Nephron progenitor cell (in vitro differentiated cells): Measurements from ENCODE around the gene SORCS2.

ENCODE experiments used
- DNase-seq: peaks from one replicate; pipeline ENCODE4 v3.0.0; 2021
- H3K27ac Mint-ChIP-seq: 2 replicates; pipeline ENCODE4 v1.8.0; 2021; ENCODE audit warnings: mild to moderate bottlenecking, moderate library complexity, mixed read lengths
- H3K27me3 Mint-ChIP-seq: 2 replicates; pipeline ENCODE4 v1.8.0; 2021; ENCODE audit warnings: mild to moderate bottlenecking, low read depth, mixed read lengths; ENCODE audit not compliant: poor library complexity
- H3K36me3 Mint-ChIP-seq: 2 replicates; pipeline ENCODE4 v1.8.0; 2021; ENCODE audit warnings: low read depth, mixed read lengths
- H3K4me1 Mint-ChIP-seq: 2 replicates; pipeline ENCODE4 v1.8.0; 2021; ENCODE audit warnings: mixed read lengths
- H3K4me3 Mint-ChIP-seq: 2 replicates; pipeline ENCODE4 v1.8.0; 2021; ENCODE audit warnings: mild to moderate bottlenecking, moderate library complexity, mixed read lengths
- H3K9me3 Mint-ChIP-seq: 2 replicates; pipeline ENCODE4 v1.8.0; 2021; ENCODE audit warnings: mild to moderate bottlenecking, moderate library complexity, mixed read lengths
- TF ChIP-seq, protein P1 (sequence below): fragments of 200-600 bp; sonication (generic); IDR thresholded peaks from 2 replicates; pipeline ENCODE4 v1.5.0; 2021; ENCODE audit warnings: antibody characterized with exemption

The SORCS2 gene

DNA sequence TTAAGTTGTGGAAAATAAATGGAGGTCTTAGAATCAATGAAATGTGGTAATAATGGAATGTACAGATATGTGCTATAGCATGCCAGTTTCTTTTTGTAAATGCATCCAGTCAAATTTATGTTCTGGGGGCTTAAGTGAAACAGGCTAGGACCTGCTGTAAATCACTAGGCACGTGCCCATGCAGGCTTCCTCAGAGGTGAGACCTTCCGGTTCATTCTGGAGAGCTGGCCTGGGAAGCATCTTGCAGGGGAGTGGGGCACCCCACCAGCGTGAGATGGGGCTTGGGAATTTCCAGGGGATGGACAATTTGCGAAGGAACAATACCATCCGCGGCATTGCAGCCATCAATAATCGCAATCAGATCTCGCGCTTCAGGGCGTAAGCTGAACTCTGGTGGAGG lies 80.1 kb downstream of the SORCS2 start:
- Mint-ChIP-seq H3K4me3 (no peak overlapping the region), H3K27me3 (peaks cover 5% of the 10 kb centered on the region), H3K9me3 (peaks cover 15% of the 10 kb centered on the region), H3K36me3 (peaks cover 16% of the 10 kb centered on the region), H3K27ac (no peak overlapping the region), H3K4me1 (peaks cover 47% of the 10 kb centered on the region)
- TF ChIP-seq, protein P1, sequence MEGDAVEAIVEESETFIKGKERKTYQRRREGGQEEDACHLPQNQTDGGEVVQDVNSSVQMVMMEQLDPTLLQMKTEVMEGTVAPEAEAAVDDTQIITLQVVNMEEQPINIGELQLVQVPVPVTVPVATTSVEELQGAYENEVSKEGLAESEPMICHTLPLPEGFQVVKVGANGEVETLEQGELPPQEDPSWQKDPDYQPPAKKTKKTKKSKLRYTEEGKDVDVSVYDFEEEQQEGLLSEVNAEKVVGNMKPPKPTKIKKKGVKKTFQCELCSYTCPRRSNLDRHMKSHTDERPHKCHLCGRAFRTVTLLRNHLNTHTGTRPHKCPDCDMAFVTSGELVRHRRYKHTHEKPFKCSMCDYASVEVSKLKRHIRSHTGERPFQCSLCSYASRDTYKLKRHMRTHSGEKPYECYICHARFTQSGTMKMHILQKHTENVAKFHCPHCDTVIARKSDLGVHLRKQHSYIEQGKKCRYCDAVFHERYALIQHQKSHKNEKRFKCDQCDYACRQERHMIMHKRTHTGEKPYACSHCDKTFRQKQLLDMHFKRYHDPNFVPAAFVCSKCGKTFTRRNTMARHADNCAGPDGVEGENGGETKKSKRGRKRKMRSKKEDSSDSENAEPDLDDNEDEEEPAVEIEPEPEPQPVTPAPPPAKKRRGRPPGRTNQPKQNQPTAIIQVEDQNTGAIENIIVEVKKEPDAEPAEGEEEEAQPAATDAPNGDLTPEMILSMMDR = no peak
- no peak for DNase-seq

DNA sequence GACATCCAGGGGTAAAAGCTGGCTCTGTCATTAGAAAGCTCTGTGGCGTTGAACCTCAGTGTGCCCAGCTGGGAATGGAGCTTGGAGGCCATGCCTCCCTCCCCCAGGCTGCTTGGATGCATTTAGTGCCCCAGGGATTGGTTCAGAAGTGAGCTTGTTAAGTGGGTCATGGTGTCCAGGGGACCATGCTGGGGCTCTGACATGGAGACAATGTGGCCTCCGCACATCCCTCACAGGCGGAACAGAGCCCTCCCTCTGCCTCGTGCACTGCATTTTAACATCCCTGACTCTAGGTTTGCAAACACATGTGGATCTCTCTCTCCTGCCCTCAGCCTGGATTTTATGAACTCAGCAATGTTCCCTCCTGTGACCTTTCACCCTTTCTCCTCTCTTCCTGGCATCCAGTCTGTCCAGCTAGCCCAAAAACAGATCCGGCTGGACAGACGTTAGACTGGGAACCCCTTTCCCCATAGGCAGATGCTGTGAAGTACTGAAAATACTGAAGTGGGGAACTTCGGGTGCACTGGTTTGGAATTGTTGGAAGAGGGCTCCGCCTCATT lies 81.5 kb downstream of the SORCS2 start:
- Mint-ChIP-seq H3K4me1 (peaks cover 60% of the 10 kb centered on the region), H3K27ac (peak overlapping the region; percentile 29), H3K4me3 (no peak overlapping the region), H3K27me3 (peaks cover 5% of the 10 kb centered on the region), H3K36me3 (peaks cover 16% of the 10 kb centered on the region), H3K9me3 (peaks cover 15% of the 10 kb centered on the region)
- no peak for DNase-seq
- TF ChIP-seq, protein P1 = no peak

DNA sequence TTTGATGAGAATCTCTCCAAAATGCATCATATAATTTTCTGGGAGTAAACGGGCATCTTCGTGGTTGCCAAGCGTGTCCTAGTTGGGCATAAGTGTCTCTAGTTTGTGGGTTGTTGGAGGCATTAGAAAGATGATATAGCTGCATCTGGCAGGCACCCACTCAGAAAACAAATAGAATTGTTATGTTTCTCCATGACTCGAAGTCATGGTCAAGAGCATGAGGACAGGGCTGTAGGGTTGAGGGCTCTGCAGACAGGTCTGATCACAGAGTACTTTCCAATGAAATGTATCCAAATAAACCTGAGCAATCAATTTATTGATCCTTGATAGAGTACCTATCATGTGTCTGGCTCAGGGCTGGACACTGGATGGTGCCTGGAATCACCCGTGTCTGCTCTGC lies 82.7 kb downstream of the SORCS2 start:
- TF ChIP-seq, protein P1 = no peak
- peaks cover 16% of the 10 kb centered on the region for H3K36me3 Mint-ChIP-seq
- peaks cover 73% of the 10 kb centered on the region for H3K4me1 Mint-ChIP-seq
- no peak overlapping the region for H3K4me3 Mint-ChIP-seq
- no peak for DNase-seq
- peaks cover 15% of the 10 kb centered on the region for H3K9me3 Mint-ChIP-seq
- H3K27me3 Mint-ChIP-seq = peaks cover 5% of the 10 kb centered on the region
- no peak overlapping the region for H3K27ac Mint-ChIP-seq

DNA sequence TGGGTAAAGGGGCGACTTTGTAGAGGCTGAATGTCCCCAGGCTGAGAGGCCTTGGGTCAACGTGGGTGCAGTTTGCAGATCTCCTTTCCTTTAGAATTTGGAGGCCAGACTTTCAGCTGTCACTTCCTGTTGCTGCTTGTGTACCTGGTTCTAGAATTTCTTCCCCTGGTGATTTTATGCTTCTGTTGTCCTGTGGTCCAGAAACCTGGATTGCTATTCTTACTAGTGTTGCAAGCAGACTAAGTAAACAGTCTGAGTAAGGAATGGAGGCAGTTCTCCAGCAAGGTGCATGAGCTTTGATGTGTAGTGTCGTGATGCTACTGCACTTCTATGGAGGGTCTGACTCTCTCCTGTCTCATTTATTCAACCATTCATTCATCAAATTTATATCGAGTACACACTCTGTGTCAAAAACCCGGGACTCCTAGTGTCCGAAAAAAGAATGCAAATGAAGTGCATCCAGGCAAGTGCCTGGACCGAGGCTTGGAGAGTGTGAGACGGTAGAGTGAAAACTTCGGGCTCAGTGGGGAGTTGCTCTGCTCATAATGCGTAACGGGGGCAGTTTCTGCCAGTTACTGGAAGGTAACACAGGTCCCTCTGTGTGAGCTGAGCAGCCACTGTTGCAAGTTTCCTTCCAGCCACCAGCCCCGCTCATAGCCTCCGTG lies 83.3 kb downstream of the SORCS2 start:
- peak overlapping the region; percentile 31 for H3K4me3 Mint-ChIP-seq
- H3K36me3 Mint-ChIP-seq = peaks cover 12% of the 10 kb centered on the region
- H3K4me1 Mint-ChIP-seq = peaks cover 75% of the 10 kb centered on the region
- TF ChIP-seq, protein P1 = no peak
- H3K9me3 Mint-ChIP-seq = peaks cover 12% of the 10 kb centered on the region
- peaks cover 11% of the 10 kb centered on the region for H3K27me3 Mint-ChIP-seq
- peak overlapping the region; percentile 39 for H3K27ac Mint-ChIP-seq
- no peak for DNase-seq

DNA sequence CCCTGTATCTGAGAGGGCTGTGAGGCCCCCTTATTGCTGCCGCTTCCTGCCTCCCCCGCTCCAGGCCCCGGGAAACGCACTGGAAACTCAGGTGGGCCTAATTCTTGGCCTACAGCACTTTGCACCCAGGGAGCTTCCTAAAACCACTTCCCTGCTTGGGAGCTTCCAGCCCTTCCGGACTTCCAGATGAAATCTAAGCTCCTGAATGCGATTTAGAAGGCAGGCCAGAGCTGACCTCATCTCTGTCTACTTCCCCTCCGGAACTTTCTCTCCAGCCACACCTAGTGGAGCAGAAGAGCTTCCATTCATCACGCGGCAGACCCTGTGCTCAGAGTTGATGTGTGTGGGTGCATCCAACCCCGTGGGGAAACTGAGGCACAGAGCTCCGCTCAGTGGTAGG lies 84.2 kb downstream of the SORCS2 start:
- peaks cover 3% of the 10 kb centered on the region for H3K9me3 Mint-ChIP-seq
- H3K4me3 Mint-ChIP-seq = peak overlapping the region; percentile 34
- peaks cover 84% of the 10 kb centered on the region for H3K4me1 Mint-ChIP-seq
- peak overlapping the region; percentile 45 for H3K27ac Mint-ChIP-seq
- TF ChIP-seq, protein P1 = no peak
- DNase-seq = no peak
- peaks cover 4% of the 10 kb centered on the region for H3K36me3 Mint-ChIP-seq
- peaks cover 13% of the 10 kb centered on the region for H3K27me3 Mint-ChIP-seq
